Pancreas (tissue), 10 donors: ENCODE measurements around the gene TPP2. TPM values are rescaled to one million over a fixed set of nuclear protein-coding genes. Genes with fewer than 3 reads are reported as not detected.

Experiments used
- ATAC-seq, 4 donors: fragments of 200-7000 bp; cut with Tn5 transposase; one replicate each; pipeline versions ENCODE4 v1.8.0 to v1.9.1; 2020; ENCODE audit warnings: mild to moderate bottlenecking in 4 of 4, moderate library complexity in 4 of 4
- DNase-seq, 6 donors: peaks; one replicate each; pipeline ENCODE4 v3.0.0-alpha.2; 2020
- FAIRE-seq: peaks from 2 replicates; lab custom pipeline; 2012; peaks lifted over from hg19 to GRCh38; lab: Jason Lieb, UNC
- H3K27ac ChIP-seq, 4 donors: fragments of 200-600 bp; sonication (generic); 1 replicate in 3 of 4; 2 replicates in 1 of 4; pipeline versions ENCODE4 v1.5.0 to v1.8.0; 2020
- H3K27me3 ChIP-seq, 4 donors: fragments of 200-600 bp; one replicate each; pipeline ENCODE4 v1.8.0; 2021
- H3K36me3 ChIP-seq, 3 donors: fragments of 200-600 bp; sonication (generic) in 1 of 3; one replicate each; pipeline versions ENCODE4 v1.5.0 to v1.8.0; 2020 to 2021
- H3K4me1 ChIP-seq, 3 donors: fragments of 200-600 bp; one replicate each; pipeline ENCODE4 v1.8.0; 2021
- H3K4me3 ChIP-seq, 4 donors: fragments of 200-600 bp; sonication (generic) in 2 of 4; one replicate each; pipeline versions ENCODE4 v1.5.0 to v1.8.0; 2020 to 2021
- H3K9me3 ChIP-seq, 4 donors: fragments of 200-600 bp; one replicate each; pipeline ENCODE4 v1.8.0; 2021
- WGBS, 2 donors: extraction: QIAGEN DNeasy Blood & Tissue Kit; methylation state at CpG; one replicate each; pipeline ENCODE4 v1.1.7; 2013; 5-methylcytosine and 5-hydroxymethylcytosine counted together
- intact Hi-C, 3 donors: fragments of 100-400 bp; cut with DNase I; formaldehyde crosslinking; loops; one replicate each; pipeline versions ENCODE4 v1.11.1 to v1.14.2; 2022
- polyA plus RNA-seq, 2 donors: library from polyadenylated mRNA; stranded (reverse); fragments of 200-250 nt; gene quantifications; one replicate each; pipeline ENCODE4 v1.2.3, GENCODE V29; 2013
- total RNA-seq, 6 donors: library from RNA; stranded (reverse); fragmentation: NEBNext Ultra II Directional in 4 of 6; extraction: Animal tissue kit (Norgen Biotek cat#: 25700) in 4 of 6; gene quantifications; one replicate each; pipeline versions ENCODE4 v1.2.1 to v1.2.4, GENCODE V29; 2021 to 2023
- TF ChIP-seq, protein P1 (sequence below), 4 donors: fragments of 200-600 bp; sonication (generic) in 3 of 4; IDR thresholded peaks; one replicate each; pipeline versions ENCODE4 v1.5.0 to v1.8.0; 2021; ENCODE audit warnings: antibody characterized with exemption in 4 of 4
- donor health status: healthy with polysubstance abuse.
- donor health status: DM: no; HTN: no; CAD: no; lungs with moderate emphysema.
- donor health status: DM: no; HTN: no; CAD: no.
- donor health status: control.
- donor health status: control.
- donor health status: Bipolar disorder and iron deficiency.
- donor health status: DM: yes; HTN: yes; CAD: no.
- donor health status: DM: no; HTN: no; CAD: no.
- donor health status: DM: no; HTN: no; CAD: no.
- donor health status: DM: yes; HTN: yes; CAD: no.

Gene TPP2
- total and polyA plus RNA-seq, 8 donors: 9.5 to 22.3 (median 15.9) TPM

DNA sequence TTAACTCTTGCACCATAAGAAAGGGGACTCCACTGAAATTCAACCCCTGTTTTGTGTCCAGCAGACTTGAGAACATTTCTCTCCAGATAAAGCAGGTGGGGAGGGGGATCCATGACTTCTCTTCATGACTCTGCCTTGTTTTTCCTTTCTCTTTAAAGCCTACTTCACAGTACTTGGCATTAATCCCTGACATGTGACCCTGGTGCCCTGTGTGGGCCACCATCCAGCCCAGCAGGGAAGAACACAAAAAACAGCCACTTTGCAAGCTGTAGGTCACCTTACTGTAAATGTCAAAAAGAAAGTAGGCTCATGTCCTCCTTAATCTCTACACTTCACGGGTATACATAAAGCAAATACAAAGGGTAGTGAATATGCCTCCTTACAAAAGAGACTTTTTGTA is 30.3 kb upstream of the TPP2 start:
- Histone ChIP-seq H3K9me3 (no peaks in the 10 kb centered on the region), H3K27ac (no peak overlapping the region), H3K36me3 (no peaks in the 10 kb centered on the region), H3K4me3 (no peak overlapping the region), H3K27me3 (no peaks in the 10 kb centered on the region), H3K4me1 (no peaks in the 10 kb centered on the region)
- no peak for DNase-seq
- no peak for FAIRE-seq
- intact Hi-C loops: no loop called here
- ATAC-seq: no peak
- TF ChIP-seq, protein P1, sequence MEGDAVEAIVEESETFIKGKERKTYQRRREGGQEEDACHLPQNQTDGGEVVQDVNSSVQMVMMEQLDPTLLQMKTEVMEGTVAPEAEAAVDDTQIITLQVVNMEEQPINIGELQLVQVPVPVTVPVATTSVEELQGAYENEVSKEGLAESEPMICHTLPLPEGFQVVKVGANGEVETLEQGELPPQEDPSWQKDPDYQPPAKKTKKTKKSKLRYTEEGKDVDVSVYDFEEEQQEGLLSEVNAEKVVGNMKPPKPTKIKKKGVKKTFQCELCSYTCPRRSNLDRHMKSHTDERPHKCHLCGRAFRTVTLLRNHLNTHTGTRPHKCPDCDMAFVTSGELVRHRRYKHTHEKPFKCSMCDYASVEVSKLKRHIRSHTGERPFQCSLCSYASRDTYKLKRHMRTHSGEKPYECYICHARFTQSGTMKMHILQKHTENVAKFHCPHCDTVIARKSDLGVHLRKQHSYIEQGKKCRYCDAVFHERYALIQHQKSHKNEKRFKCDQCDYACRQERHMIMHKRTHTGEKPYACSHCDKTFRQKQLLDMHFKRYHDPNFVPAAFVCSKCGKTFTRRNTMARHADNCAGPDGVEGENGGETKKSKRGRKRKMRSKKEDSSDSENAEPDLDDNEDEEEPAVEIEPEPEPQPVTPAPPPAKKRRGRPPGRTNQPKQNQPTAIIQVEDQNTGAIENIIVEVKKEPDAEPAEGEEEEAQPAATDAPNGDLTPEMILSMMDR (IDR thresholded peaks at IDR 0.05): no peak
- 37 to 41% methylated on average over 1 of the region's 1 CpG for WGBS, 2 donors

DNA sequence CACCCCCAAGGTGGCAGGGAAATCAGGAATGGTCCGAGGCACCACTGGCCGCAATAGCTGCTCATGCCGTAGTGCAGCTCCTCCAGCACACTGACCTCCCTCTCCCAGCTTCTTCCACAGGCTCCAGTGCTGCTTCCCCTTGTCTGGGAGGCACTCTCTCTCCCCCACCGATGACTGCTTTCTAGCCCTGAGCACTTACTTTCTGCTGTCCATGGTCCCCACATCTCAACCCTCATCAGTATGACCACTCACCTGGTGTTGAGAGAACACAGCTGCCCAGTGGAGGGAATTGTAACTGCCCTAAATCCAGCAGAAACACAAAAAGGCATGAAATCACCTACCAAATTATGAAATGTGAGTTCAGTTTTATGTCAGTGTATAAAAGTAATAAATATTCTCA is 28.9 kb upstream of the TPP2 start:
- Histone ChIP-seq H3K4me1 (no peaks in the 10 kb centered on the region), H3K27me3 (no peaks in the 10 kb centered on the region), H3K9me3 (no peaks in the 10 kb centered on the region), H3K27ac (no peak overlapping the region), H3K4me3 (no peak overlapping the region), H3K36me3 (no peaks in the 10 kb centered on the region)
- ATAC-seq (no peak), FAIRE-seq (no peak), DNase-seq (no peak)
- 54 to 59% methylated on average over 4 of the region's 4 CpGs for WGBS, 2 donors
- intact Hi-C loops: no loop called here
- TF ChIP-seq, protein P1 (IDR thresholded peaks at IDR 0.05): no peak

DNA sequence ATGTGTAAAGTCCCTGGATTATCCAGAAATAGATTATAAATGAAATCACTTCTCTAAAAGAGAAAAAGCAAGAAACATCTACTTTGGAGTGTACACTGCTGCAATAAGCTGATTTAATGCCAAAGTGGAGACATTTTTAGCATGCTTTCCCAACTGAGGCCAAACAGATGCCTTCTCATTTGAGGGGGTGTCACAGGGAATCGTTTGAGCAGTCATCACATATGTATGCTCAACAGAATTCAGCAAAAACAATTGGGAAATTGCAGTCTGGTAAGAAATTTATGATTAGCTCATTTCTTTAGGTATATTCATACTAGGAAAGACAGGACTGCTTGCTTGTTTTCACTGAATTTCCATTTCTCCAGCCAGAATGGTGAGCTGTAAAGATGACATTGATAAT is 27.3 kb upstream of the TPP2 start:
- ATAC-seq (no peak), FAIRE-seq (no peak), DNase-seq (no peak)
- no peaks in the 10 kb centered on the region for H3K27me3 ChIP-seq
- no peaks in the 10 kb centered on the region for H3K4me1 ChIP-seq
- no peaks in the 10 kb centered on the region for H3K36me3 ChIP-seq
- no peaks in the 10 kb centered on the region for H3K9me3 ChIP-seq
- intact Hi-C loops: no loop called here
- WGBS, 2 donors: 22 to 44% methylated on average over 1 of the region's 1 CpG
- no peak overlapping the region for H3K27ac ChIP-seq
- H3K4me3 ChIP-seq: no peak overlapping the region
- TF ChIP-seq, protein P1 (IDR thresholded peaks at IDR 0.05): no peak

DNA sequence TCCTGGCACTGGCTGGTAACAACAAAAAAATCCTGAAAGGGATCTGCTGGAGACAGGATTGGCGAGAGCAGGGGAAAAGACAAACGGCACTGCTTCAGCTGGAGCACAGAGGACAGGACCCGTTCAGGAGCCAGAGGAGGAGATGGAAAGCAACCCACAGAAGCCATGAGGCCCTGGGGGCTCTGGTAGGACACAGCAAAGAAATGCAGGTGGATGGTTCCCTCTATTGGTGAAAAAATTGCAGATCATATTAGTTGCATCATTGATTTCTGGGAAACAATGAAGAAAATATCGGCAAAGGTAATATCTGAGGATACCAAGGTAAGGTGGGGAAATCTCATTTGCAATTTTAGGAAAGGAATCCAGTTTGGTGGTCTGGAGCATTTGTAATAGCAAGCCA is 25.7 kb upstream of the TPP2 start:
- Histone ChIP-seq H3K4me3 (no peak overlapping the region), H3K36me3 (no peaks in the 10 kb centered on the region), H3K27me3 (no peaks in the 10 kb centered on the region), H3K27ac (no peak overlapping the region), H3K9me3 (no peaks in the 10 kb centered on the region), H3K4me1 (no peaks in the 10 kb centered on the region)
- FAIRE-seq (no peak), DNase-seq (no peak), ATAC-seq (no peak)
- intact Hi-C loops: no loop called here
- 36 to 44% methylated on average over 4 of the region's 4 CpGs for WGBS, 2 donors
- TF ChIP-seq, protein P1 (IDR thresholded peaks at IDR 0.05): no peak

DNA sequence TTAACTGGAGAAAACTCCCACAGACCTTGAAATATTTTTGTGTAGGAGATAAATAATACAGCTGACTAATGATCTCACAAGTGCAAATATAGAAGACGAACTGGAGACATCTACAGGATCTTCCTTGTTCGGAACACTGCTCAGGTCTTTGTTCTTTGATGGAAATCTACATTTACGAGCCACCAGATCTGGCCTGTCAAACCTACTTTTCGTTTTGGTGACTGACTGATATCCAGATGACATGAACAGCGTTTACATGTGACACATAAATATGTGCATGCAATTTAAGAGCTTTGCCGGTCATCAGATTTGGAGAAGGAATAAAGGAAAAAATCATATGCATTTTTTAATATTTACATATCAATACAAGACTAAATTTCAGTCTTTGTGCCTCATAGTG is 24.5 kb upstream of the TPP2 start:
- TF ChIP-seq, protein P1 (IDR thresholded peaks at IDR 0.05): no peak
- DNase-seq (no peak), ATAC-seq (no peak), FAIRE-seq (no peak)
- H3K27me3 ChIP-seq: no peaks in the 10 kb centered on the region
- no peaks in the 10 kb centered on the region for H3K4me1 ChIP-seq
- intact Hi-C loops: no loop called here
- H3K4me3 ChIP-seq: no peak overlapping the region
- no peak overlapping the region for H3K27ac ChIP-seq
- whole genome bisulfite sequencing, 2 donors: 36 to 46% methylated on average over 6 of the region's 6 CpGs
- no peaks in the 10 kb centered on the region for H3K9me3 ChIP-seq
- H3K36me3 ChIP-seq: no peaks in the 10 kb centered on the region
